Progenitor cell of endocrine pancreas (in vitro differentiated cells): Measurements from ENCODE around the gene TCERG1L. TPM values are rescaled to one million over a fixed set of nuclear protein-coding genes. Genes with fewer than 3 reads are reported as not detected.

Source experiments
- DNase-seq: peaks from one replicate; pipeline ENCODE4 v3.0.0; 2021; ENCODE audit warnings: low spot score; ENCODE audit not compliant: unreplicated experiment
- H3K27ac Mint-ChIP-seq: 2 replicates; pipeline ENCODE4 v1.8.0; 2021; ENCODE audit warnings: mild to moderate bottlenecking, moderate library complexity, mixed read lengths
- H3K27me3 Mint-ChIP-seq: 2 replicates; pipeline ENCODE4 v1.8.0; 2021; ENCODE audit warnings: mixed read lengths
- H3K36me3 Mint-ChIP-seq: 2 replicates; pipeline ENCODE4 v1.8.0; 2022; ENCODE audit warnings: mixed read lengths; ENCODE audit not compliant: insufficient read depth
- H3K4me1 Mint-ChIP-seq: 2 replicates; pipeline ENCODE4 v1.8.0; 2021; ENCODE audit warnings: low read depth, mixed read lengths
- H3K4me3 Mint-ChIP-seq: 2 replicates; pipeline ENCODE4 v1.8.0; 2021; ENCODE audit warnings: low read depth, mild to moderate bottlenecking, moderate library complexity, mixed read lengths
- H3K9me3 Mint-ChIP-seq: 2 replicates; pipeline ENCODE4 v1.8.0; 2021; ENCODE audit warnings: low read depth, mixed read lengths
- CTCF ChIP-seq: fragments of 200-600 bp; sonication (generic); IDR thresholded peaks from one replicate; pipeline ENCODE4 v1.5.0; 2021; ENCODE audit warnings: antibody characterized with exemption, mild to moderate bottlenecking; ENCODE audit not compliant: unreplicated experiment
- total RNA-seq: library from RNA; stranded (reverse); gene quantifications from 2 replicates; pipeline ENCODE4 v1.2.1, GENCODE V29; 2021

The TCERG1L gene
- total RNA-seq, 1 donor from 2014 or later = 0.53 TPM

GRCh38 chr10:131249955-131250344 is 61.6 kb downstream of the TCERG1L start:
- Mint-ChIP-seq H3K36me3 (no peaks in the 10 kb centered on the region), H3K9me3 (no peaks in the 10 kb centered on the region), H3K4me1 (peaks cover 23% of the 10 kb centered on the region), H3K4me3 (no peak overlapping the region), H3K27ac (peak overlapping the region; percentile 23), H3K27me3 (peaks cover 40% of the 10 kb centered on the region)
- TF ChIP-seq CTCF = no peak
- DNase-seq = no peak

- Mint-ChIP-seq H3K36me3 (no peaks in the 10 kb centered on the region), H3K27me3 (peaks cover 34% of the 10 kb centered on the region), H3K4me1 (peaks cover 23% of the 10 kb centered on the region), H3K9me3 (no peaks in the 10 kb centered on the region), H3K4me3 (no peak overlapping the region), H3K27ac (peak overlapping the region; percentile 23)
- no peak for DNase-seq
- no peak for TF ChIP-seq CTCF
These were observed 62.1 kb downstream of the TCERG1L start for GRCh38 chr10:131249238-131249954.

GRCh38 chr10:131248376-131249165 is 63.0 kb downstream of the TCERG1L start:
- no peak for TF ChIP-seq CTCF
- no peak overlapping the region for H3K4me3 Mint-ChIP-seq
- no peaks in the 10 kb centered on the region for H3K36me3 Mint-ChIP-seq
- DNase-seq = no peak
- H3K27ac Mint-ChIP-seq = no peak overlapping the region
- H3K9me3 Mint-ChIP-seq = no peaks in the 10 kb centered on the region
- H3K4me1 Mint-ChIP-seq = peaks cover 23% of the 10 kb centered on the region
- peaks cover 35% of the 10 kb centered on the region for H3K27me3 Mint-ChIP-seq

- Mint-ChIP-seq H3K4me1 (peaks cover 23% of the 10 kb centered on the region), H3K27me3 (peaks cover 31% of the 10 kb centered on the region), H3K27ac (no peak overlapping the region), H3K36me3 (no peaks in the 10 kb centered on the region), H3K4me3 (no peak overlapping the region), H3K9me3 (no peaks in the 10 kb centered on the region)
- DNase-seq = no peak
- no peak for TF ChIP-seq CTCF
These were observed 63.6 kb downstream of the TCERG1L start for GRCh38 chr10:131247873-131248272.

- Mint-ChIP-seq H3K36me3 (no peaks in the 10 kb centered on the region), H3K4me1 (peaks cover 22% of the 10 kb centered on the region), H3K27me3 (peaks cover 30% of the 10 kb centered on the region), H3K4me3 (no peak overlapping the region), H3K27ac (no peak overlapping the region), H3K9me3 (no peaks in the 10 kb centered on the region)
- DNase-seq = no peak
- TF ChIP-seq CTCF = no peak
These were observed 64.7 kb downstream of the TCERG1L start for GRCh38 chr10:131246775-131247174.
